GM13977 (cell line): ENCODE measurements around the gene YLPM1.

ENCODE experiments used
- DNase-seq: peaks from one replicate; pipeline ENCODE4 v3.0.0; 2012; ENCODE audit warnings: low spot score
- in situ Hi-C: fragments of 300-500 bp; cut with MboI; formaldehyde crosslinking; loops from one replicate; pipeline ENCODE4 v1.12.0; 2022; ENCODE audit warnings: low sequenced_read_pairs, low pct_unique_long_range_greater_than_20kb, mixed read lengths, inconsistent platforms; ENCODE audit not compliant: unreplicated experiment
- TF ChIP-seq, protein P1 (sequence below): IDR thresholded peaks from 2 replicates; pipeline ENCODE4 v1.5.1; 2012; ENCODE audit warnings: mild to moderate bottlenecking, control low read depth; ENCODE audit not compliant: insufficient read depth; ENCODE audit errors: extremely low read depth, missing control alignments

Gene YLPM1

DNA sequence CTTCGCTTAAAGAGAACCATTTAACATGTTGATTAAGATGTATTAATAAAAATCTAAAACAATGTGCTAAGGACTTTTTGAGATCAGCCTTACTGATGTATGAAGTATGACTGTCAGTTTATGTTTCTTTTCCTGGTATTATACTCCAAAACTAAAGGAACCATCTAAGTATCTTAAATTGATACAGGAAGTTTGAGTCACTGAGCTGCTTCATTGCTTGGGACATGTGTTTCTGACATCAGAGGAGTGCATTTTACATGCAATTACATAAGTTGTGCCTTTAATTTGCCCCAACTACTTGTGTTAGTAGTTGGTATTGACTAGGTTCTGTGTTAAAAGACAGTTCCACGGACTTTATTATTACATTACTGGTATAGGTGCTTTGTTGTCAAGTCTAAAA lies 61.9 kb downstream of the YLPM1 start:
- in situ Hi-C loops = no loop called here
- DNase-seq = no peak
- TF ChIP-seq, protein P1, sequence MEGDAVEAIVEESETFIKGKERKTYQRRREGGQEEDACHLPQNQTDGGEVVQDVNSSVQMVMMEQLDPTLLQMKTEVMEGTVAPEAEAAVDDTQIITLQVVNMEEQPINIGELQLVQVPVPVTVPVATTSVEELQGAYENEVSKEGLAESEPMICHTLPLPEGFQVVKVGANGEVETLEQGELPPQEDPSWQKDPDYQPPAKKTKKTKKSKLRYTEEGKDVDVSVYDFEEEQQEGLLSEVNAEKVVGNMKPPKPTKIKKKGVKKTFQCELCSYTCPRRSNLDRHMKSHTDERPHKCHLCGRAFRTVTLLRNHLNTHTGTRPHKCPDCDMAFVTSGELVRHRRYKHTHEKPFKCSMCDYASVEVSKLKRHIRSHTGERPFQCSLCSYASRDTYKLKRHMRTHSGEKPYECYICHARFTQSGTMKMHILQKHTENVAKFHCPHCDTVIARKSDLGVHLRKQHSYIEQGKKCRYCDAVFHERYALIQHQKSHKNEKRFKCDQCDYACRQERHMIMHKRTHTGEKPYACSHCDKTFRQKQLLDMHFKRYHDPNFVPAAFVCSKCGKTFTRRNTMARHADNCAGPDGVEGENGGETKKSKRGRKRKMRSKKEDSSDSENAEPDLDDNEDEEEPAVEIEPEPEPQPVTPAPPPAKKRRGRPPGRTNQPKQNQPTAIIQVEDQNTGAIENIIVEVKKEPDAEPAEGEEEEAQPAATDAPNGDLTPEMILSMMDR = no peak

DNA sequence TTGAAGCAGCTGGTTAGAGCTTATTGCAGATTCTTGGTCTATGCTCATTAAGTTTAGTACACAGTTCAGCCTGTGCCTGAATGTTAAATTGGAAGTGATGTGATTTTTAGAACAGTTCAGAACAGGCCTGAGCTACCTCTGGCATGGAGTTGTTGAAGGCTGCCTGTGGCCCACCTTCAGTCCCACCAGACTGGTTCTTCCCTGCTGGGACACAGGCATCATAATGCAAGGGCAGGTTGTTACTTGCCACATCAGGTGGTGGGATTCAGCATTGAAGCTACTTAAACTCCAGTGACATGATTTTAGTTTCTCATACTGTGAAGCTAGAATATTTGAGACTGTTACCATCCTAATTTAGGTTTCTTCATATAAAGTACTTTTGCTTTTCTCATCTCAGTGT lies 63.5 kb downstream of the YLPM1 start:
- DNase-seq = no peak
- in situ Hi-C loops = no loop called here
- TF ChIP-seq, protein P1 = no peak

GRCh38 chr14:74829251-74829650 lies 66.1 kb downstream of the YLPM1 start:
- TF ChIP-seq, protein P1 = no peak
- in situ Hi-C loops = no loop called here

DNA sequence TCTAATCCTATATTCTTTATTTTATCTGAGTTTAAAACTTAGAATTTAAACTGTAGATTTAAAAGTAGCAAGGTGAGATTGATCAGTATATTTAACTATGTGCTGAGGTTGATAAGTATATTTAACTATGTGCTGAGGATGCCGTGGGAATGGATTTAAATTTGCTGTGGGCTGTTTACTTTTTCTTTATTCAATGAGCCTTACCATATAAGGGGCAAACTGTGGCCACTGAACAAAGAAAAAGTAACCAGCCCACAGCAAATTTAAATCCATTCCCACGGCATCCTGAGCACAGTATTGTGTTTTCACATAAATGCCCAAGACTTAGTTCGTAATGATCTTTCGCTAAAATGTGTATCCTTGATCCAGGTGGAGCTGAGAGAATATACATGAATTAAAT lies 69.7 kb downstream of the YLPM1 start:
- no peak for DNase-seq
- TF ChIP-seq, protein P1 = no peak
- in situ Hi-C loops = no loop called here

More at GRCh38 chr14:74829251-74829650, 66.1 kb downstream of the YLPM1 start:
- no peak for DNase-seq

GRCh38 chr14:74834692-74835392 lies 71.7 kb downstream of the YLPM1 start:
- DNase-seq = no peak
- in situ Hi-C loops = no loop called here
- TF ChIP-seq, protein P1 = no peak

- DNase-seq = no peak
- TF ChIP-seq, protein P1 = no peak
- in situ Hi-C loops = no loop called here
Observed at GRCh38 chr14:74835645-74836250, 72.6 kb downstream of the YLPM1 start.
